ENCODE data around the gene ADGRE2.
"Not testable (repeated sequence)": the region's sequence is repeated elsewhere in the genome, so short reads cannot be mapped to it uniquely, and the experiment has no call there.

ADGRE2 gene

GRCh38 chr19:14778110-14778845 lies at the start of gene ADGRE2:
Gene ADGRE2, minus strand, starts transcription at chr19:14778560. Its CDS starts 1,804 bp downstream, at chr19:14776756.
- not testable (repeated sequence) for DNase-seq

GRCh38 chr19:14826006-14826405 lies 47.6 kb upstream of the ADGRE2 start:
- DNase-seq, result no peak

GRCh38 chr19:14821937-14822336 lies 43.6 kb upstream of the ADGRE2 start:
- no peak for DNase-seq

GRCh38 chr19:14818588-14818987 lies 40.2 kb upstream of the ADGRE2 start:
- DNase-seq, result no peak

GRCh38 chr19:14817052-14817451 lies 38.7 kb upstream of the ADGRE2 start:
- no peak for DNase-seq

- DNase-seq, result no peak
These were observed 36.8 kb upstream of the ADGRE2 start for GRCh38 chr19:14814982-14815652.

GRCh38 chr19:14809272-14810057 lies 31.1 kb upstream of the ADGRE2 start:
- DNase-seq, result no peak

- no peak for DNase-seq
These were observed 26.4 kb upstream of the ADGRE2 start for GRCh38 chr19:14804765-14805164.

GRCh38 chr19:14798760-14799159 lies 20.4 kb upstream of the ADGRE2 start:
- no peak for DNase-seq

- no peak for DNase-seq
These were observed 17.7 kb upstream of the ADGRE2 start for GRCh38 chr19:14796021-14796420.

- DNase-seq, result no peak
These were observed 16.8 kb upstream of the ADGRE2 start for GRCh38 chr19:14795078-14795721.

- DNase-seq, result not testable (repeated sequence)
These were observed 13.9 kb upstream of the ADGRE2 start for GRCh38 chr19:14792250-14792649.

GRCh38 chr19:14786421-14786851 lies 8.1 kb upstream of the ADGRE2 start:
- peak; percentile 44 for DNase-seq

- DNase-seq, result not testable (repeated sequence)
These were observed 6.9 kb upstream of the ADGRE2 start for GRCh38 chr19:14785102-14785793.

- DNase-seq, result not testable (repeated sequence)
These were observed 6.4 kb upstream of the ADGRE2 start for GRCh38 chr19:14784730-14785101.

- not testable (repeated sequence) for DNase-seq
These were observed 5.1 kb upstream of the ADGRE2 start for GRCh38 chr19:14783410-14783998.

- DNase-seq, result no peak
These were observed 4.5 kb upstream of the ADGRE2 start for GRCh38 chr19:14782626-14783409.

GRCh38 chr19:14781713-14782536 lies 3.6 kb upstream of the ADGRE2 start:
- not testable (repeated sequence) for DNase-seq

- not testable (repeated sequence) for DNase-seq
These were observed 2.4 kb upstream of the ADGRE2 start for GRCh38 chr19:14780622-14781225.

- DNase-seq, result no peak
These were observed 791 bp upstream of the ADGRE2 start for GRCh38 chr19:14779151-14779550.

Data from eye (tissue), 1 donor.